ENCODE data around the gene CLEC4A. TPM values are rescaled to one million over a fixed set of nuclear protein-coding genes. Genes with fewer than 3 reads are reported as not detected.

The CLEC4A gene
- total and polyA plus RNA-seq, 2 of the 8 experiments (the other 6 are each of a cell fraction or from before 2014, with no cell fraction given), result 0.41 to 0.44 TPM

DNA sequence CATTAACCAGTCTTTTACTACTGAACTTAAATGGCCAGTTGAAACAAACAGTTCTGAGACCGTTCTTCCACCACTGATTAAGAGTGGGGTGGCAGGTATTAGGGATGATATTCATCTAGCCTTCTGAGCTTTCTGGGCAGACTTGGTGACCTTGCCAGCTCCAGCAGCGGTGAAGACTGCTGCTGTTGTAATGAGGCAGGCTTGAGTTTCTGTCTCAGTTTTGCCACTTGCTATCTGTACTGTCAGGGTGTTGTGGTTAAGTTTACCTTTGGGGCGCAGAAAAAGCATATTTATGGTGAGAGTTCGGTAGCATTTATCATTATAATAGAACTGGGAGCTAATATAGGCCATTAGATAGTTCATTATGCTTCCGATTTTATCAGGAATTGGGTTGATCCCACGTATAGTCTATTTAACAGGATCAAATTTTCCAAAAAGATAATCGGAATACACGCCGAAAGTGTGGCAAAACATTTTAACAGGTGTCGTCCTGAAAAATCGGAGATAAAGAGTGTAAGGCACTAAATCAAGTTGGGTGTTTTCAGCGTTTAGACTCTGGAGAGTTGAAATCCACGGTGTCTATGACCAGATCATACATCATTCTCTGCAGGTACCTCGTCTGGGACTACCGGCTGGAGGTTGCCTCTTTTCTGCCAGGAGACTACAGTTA lies 42.0 kb upstream of the CLEC4A start:
- peak overlapping the region; percentile 94 for H4K5ac ChIP-seq (ENCODE audit: insufficient read length, low read depth, low read length)
- TF ChIP-seq, protein P1, sequence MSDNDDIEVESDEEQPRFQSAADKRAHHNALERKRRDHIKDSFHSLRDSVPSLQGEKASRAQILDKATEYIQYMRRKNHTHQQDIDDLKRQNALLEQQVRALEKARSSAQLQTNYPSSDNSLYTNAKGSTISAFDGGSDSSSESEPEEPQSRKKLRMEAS (IDR thresholded peaks at IDR 0.05), result no peak
- TF ChIP-seq CEBPB (IDR thresholded peaks at IDR 0.05; ENCODE audit: low read depth, low read length) (no peak), TAF1 (IDR thresholded peaks at IDR 0.05; ENCODE audit: low read depth, low read length) (no peak), KDM1A (IDR thresholded peaks at IDR 0.05; ENCODE audit: borderline replicate concordance, low read length) (no peak), SRF (IDR thresholded peaks at IDR 0.05; ENCODE audit: low read depth, low read length) (no peak), TBP (IDR thresholded peaks at IDR 0.05; ENCODE audit: low read depth, low read length) (no peak), JUND (IDR thresholded peaks at IDR 0.05; ENCODE audit: low read length) (no peak), YY1 (IDR thresholded peaks at IDR 0.05; ENCODE audit: low read depth, low read length) (no peak), RXRA (IDR thresholded peaks at IDR 0.05; ENCODE audit: insufficient read depth, low read depth, low read length) (no peak), SP2 (IDR thresholded peaks at IDR 0.05; ENCODE audit: low read length) (no peak), SUZ12 (IDR thresholded peaks at IDR 0.05; ENCODE audit: low read length) (no peak), RBBP5 (IDR thresholded peaks at IDR 0.05; ENCODE audit: borderline replicate concordance, low read depth, low read length) (no peak), TCF12 (IDR thresholded peaks at IDR 0.05; ENCODE audit: low read depth, low read length) (no peak), KDM4A (IDR thresholded peaks at IDR 0.05; ENCODE audit: low read depth, low read length, severe bottlenecking) (no peak)

More for the DNA sequence above, 42.0 kb upstream of the CLEC4A start:
- Histone ChIP-seq H2BK12ac (ENCODE audit: low read depth, low read length) (peak overlapping the region; percentile 86; the same call in 1 of the 2 replicates), H3K14ac (ENCODE audit: insufficient read length) (no peak overlapping the region), H3K36me3 (ENCODE audit: control insufficient read depth in 2 of 4, insufficient read depth in 4 of 4, low read length in 3 of 4) (no peaks in the 10 kb centered on the region), H3K27me3 (replicated peaks in 1 of 4; ENCODE audit: control insufficient read depth in 3 of 4, extremely low read depth in 1 of 4, insufficient read depth in 3 of 4, low read length in 3 of 4) (no peaks in the 10 kb centered on the region), H4K91ac (replicated peaks; ENCODE audit: insufficient read length, low read length) (peak overlapping the region; percentile 77), H3K23me2 (ENCODE audit: low read depth, low read length) (no peaks in the 10 kb centered on the region; the same call in 1 of the 2 replicates), H3K79me2 (ENCODE audit: control insufficient read depth in 1 of 2, insufficient read depth in 2 of 2, low read length in 2 of 2) (peaks cover 0 to 27% of the 10 kb centered on the region in 2 experiments; a peak in 2 of 4 replicates), H2BK120ac (replicated peaks; ENCODE audit: low read depth, low read length) (peak overlapping the region; percentile 62), H3K18ac (ENCODE audit: extremely low read depth, low read length) (peak overlapping the region; percentile 80), H2BK15ac (ENCODE audit: low read length) (no peak overlapping the region), H3K27ac (ENCODE audit: low read depth, low read length) (peak overlapping the region; percentile 93), H3K4me3 (ENCODE audit: extremely low read depth in 1 of 4, insufficient read depth in 2 of 4, low read depth in 3 of 4, low read length in 4 of 4) (peak overlapping the region; percentile 61 to 95 (median 88)), H2BK5ac (ENCODE audit: low read depth, low read length) (peak overlapping the region; percentile 90), H3K23ac (ENCODE audit: insufficient read length) (no peak overlapping the region), H3K79me1 (ENCODE audit: low read depth, low read length) (peaks cover 6% of the 10 kb centered on the region), H2BK20ac (ENCODE audit: low read length) (no peak overlapping the region), H4K20me1 (replicated peaks in 1 of 2; ENCODE audit: control insufficient read depth in 1 of 2, insufficient read depth in 2 of 2, low read length in 2 of 2) (no peaks in the 10 kb centered on the region), H2AK5ac (ENCODE audit: low read depth, low read length) (no peak overlapping the region; the same call in 1 of the 2 replicates), H4K8ac (ENCODE audit: extremely low read depth, insufficient read depth, low read length) (peak overlapping the region; percentile 94; the same call in 1 of the 2 replicates), H3K4me1 (replicated peaks in 1 of 4; ENCODE audit: control insufficient read depth in 3 of 4, insufficient read depth in 4 of 4, low read length in 3 of 4) (0 out of 7 replicates have a peak, but pooled peaks cover 0 to 3% (median 0%) of the 10 kb centered on the region in 4 experiments), H3K4ac (replicated peaks; ENCODE audit: insufficient read length, low read depth, low read length) (peak overlapping the region; percentile 49), H3K9ac (replicated peaks in 1 of 4; ENCODE audit: extremely low read depth in 1 of 4, low read depth in 3 of 4, low read length in 3 of 4) (peak overlapping the region; percentile 78 to 91 (median 88)), H3K4me2 (ENCODE audit: insufficient read depth in 1 of 2, low read depth in 2 of 2, low read length in 2 of 2) (peak overlapping the region; percentile 80 to 90), H3K56ac (replicated peaks; ENCODE audit: insufficient read length, low read depth, low read length) (peak overlapping the region; percentile 63), H2AFZ (ENCODE audit: low read length) (peak overlapping the region; percentile 82), H3K9me3 (ENCODE audit: insufficient read depth in 2 of 2, low read depth in 1 of 2, low read length in 1 of 2) (no peaks in the 10 kb centered on the region)
- DNase-seq (ENCODE audit: low read depth in 1 of 2, low spot score in 2 of 2) (no peak), FAIRE-seq (no peak)
- 9% methylated on average over 15 of the region's 15 CpGs; no CpG with 5 or more reads in 1 of the 2 experiments for WGBS, 2 experiments (ENCODE audit: extremely low coverage in 1 of 2, insufficient coverage in 1 of 2, insufficient read length in 1 of 2, insufficient replicate concordance in 2 of 2, low coverage in 1 of 2, low lambda C conversion rate in 2 of 2, missing lambda C conversion rate in 1 of 2)
- ChIA-PET POLR2A (ENCODE audit: partially characterized antibody) (interaction anchor here (0.7 to 1.1 kb wide), 2 partner anchors 21 to 439 kb away, joined by 3 to 4 read pairs; no protein-coding TSS in a partner anchor), CTCF (ENCODE audit: partially characterized antibody) (no interaction called here)
